RWPE1 (cell line): Measurements from ENCODE around the gene GPSM1.

ENCODE experiments used
- CTCF ChIA-PET: fragments of 350-600 bp; sonication (Branson Sonifier 250); formaldehyde crosslinking; extraction: SDS; loops from one replicate; lab custom pipeline; 2021; lab: Yijun Ruan, JAX
- POLR2A ChIA-PET: fragments of 400-600 bp; formaldehyde crosslinking; extraction: SDS; loops from one replicate; lab custom pipeline; 2020; ENCODE audit warnings: antibody characterized with exemption; ENCODE audit not compliant: low non-redundant PET; lab: Yijun Ruan, JAX
- DNase-seq: peaks from one replicate; pipeline ENCODE4 v3.0.0; 2012; ENCODE audit warnings: low spot score
- H3K27ac ChIP-seq: fragments of 450-650 bp; 2 replicates; pipeline ENCODE4 v1.5.1; 2017
- TF ChIP-seq, protein P1 (sequence below): fragments of 450-650 bp; conservative IDR thresholded peaks from 2 replicates; pipeline ENCODE4 v1.5.1; 2017; ENCODE audit warnings: low read depth, mild to moderate bottlenecking

GPSM1 gene

DNA sequence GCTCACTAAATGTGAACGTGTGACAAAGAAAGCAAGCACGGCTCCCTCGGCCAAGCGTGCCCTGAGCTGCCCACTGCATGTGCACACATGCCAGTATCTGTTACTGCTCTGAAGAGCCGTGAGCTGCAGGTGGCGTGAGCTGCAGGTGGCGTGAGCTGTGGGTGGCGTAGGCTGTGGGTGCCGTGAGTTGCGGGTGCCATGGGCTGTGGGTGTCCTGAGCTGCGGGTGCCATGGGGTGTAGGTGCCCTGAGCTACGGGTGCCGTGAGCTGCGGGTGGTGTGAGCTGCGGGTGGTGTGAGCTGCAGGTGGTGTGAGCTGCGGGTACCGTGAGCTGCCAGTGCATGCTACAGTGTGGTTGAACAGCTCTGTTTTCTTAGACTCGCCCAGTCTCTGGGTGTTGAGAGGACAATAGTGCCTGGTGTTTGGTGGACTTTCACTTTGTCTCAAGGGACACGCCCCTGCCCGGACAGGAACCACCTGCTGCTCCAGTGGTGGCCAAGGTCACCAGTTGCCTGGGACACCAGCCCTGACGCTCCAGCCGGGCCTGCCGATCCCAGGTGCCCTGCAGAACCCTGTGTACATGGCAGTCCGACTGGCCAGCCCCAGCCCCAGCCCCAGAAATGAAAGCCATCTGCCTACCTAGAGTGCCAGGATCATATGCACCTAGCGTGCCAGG, 30.2 kb upstream of the GPSM1 start:
- peak overlapping the region; percentile 31 for H3K27ac ChIP-seq
- TF ChIP-seq, protein P1, sequence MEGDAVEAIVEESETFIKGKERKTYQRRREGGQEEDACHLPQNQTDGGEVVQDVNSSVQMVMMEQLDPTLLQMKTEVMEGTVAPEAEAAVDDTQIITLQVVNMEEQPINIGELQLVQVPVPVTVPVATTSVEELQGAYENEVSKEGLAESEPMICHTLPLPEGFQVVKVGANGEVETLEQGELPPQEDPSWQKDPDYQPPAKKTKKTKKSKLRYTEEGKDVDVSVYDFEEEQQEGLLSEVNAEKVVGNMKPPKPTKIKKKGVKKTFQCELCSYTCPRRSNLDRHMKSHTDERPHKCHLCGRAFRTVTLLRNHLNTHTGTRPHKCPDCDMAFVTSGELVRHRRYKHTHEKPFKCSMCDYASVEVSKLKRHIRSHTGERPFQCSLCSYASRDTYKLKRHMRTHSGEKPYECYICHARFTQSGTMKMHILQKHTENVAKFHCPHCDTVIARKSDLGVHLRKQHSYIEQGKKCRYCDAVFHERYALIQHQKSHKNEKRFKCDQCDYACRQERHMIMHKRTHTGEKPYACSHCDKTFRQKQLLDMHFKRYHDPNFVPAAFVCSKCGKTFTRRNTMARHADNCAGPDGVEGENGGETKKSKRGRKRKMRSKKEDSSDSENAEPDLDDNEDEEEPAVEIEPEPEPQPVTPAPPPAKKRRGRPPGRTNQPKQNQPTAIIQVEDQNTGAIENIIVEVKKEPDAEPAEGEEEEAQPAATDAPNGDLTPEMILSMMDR, result no peak
- ChIA-PET POLR2A (interaction anchor here (0.6 to 0.7 kb wide), 2 partner anchors 9 to 1274 kb away, joined by 3 read pairs; no protein-coding TSS in a partner anchor), CTCF (interaction anchor here (0.5 to 1.5 kb wide), 5 partner anchors 13 to 402 kb away, joined by 3 to 5 read pairs (median 4); no protein-coding TSS in a partner anchor)
- peak; percentile 66 for DNase-seq

- ChIA-PET CTCF (interaction anchor here (0.6 kb wide), 1 partner anchor 401 kb away, joined by 3 read pairs; no protein-coding TSS in a partner anchor), POLR2A (no interaction called here)
- H3K27ac ChIP-seq, result no peak overlapping the region
- TF ChIP-seq, protein P1, result no peak
- DNase-seq, result no peak
These were observed 29.3 kb upstream of the GPSM1 start for GRCh38 chr9:136297766-136298735.

- POLR2A ChIA-PET, result no interaction called here
- TF ChIP-seq, protein P1, result no peak
- DNase-seq, result no peak
- no peak overlapping the region for H3K27ac ChIP-seq
- CTCF ChIA-PET, result interaction anchor here (0.5 to 0.6 kb wide), 2 partner anchors 14 to 435 kb away, joined by 3 read pairs; no protein-coding TSS in a partner anchor
These were observed 28.2 kb upstream of the GPSM1 start for GRCh38 chr9:136299116-136299515.

DNA sequence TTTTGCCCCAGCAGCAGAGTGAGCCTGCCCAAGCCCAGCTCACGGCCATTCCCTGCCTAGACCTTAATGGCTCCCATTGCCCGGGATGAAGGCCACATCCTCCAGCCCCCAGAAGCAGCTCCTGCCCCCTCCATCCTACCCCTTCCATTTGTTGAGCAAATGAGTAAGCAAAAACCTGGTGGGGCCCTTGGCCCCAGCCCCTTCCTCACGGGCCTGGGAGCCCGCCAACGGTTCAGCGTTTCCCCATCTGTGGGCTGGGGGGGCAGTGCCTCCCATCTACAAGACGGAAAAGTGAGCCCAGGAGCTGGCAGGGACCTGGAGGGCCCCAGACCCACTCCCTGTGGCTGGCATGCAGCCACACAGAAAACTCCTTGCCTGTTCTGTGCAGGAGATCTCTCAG, 27.8 kb upstream of the GPSM1 start:
- POLR2A ChIA-PET, result interaction anchor here (0.6 kb wide), 1 partner anchor 517 kb away, joined by 3 read pairs; no protein-coding TSS in a partner anchor
- no peak overlapping the region for H3K27ac ChIP-seq
- CTCF ChIA-PET, result interaction anchor here (0.5 to 1.6 kb wide), 4 partner anchors 14 to 436 kb away, joined by 3 to 4 read pairs (median 3); no protein-coding TSS in a partner anchor
- TF ChIP-seq, protein P1, result no peak
- DNase-seq, result no peak

GRCh38 chr9:136300016-136300545, 27.3 kb upstream of the GPSM1 start:
- CTCF ChIA-PET, result interaction anchor here (0.5 to 1.6 kb wide), 2 partner anchors 16 to 26 kb away, joined by 3 to 4 read pairs; no protein-coding TSS in a partner anchor
- no peak for DNase-seq
- POLR2A ChIA-PET, result interaction anchor here (0.6 kb wide), 1 partner anchor 517 kb away, joined by 3 read pairs; no protein-coding TSS in a partner anchor
- TF ChIP-seq, protein P1, result no peak
- H3K27ac ChIP-seq, result no peak overlapping the region
